Stimulated activated CD8-positive, alpha-beta memory T cell treated with anti-CD3 and anti-CD28 coated beads, Interleukin-2, amount 100 ng/mL, for 1 hour (primary cell): Measurements from ENCODE around the gene KCNMA1.

Source experiments
- DNase-seq, 2 donors: peaks; one replicate each; pipeline ENCODE4 v3.0.0-alpha.2; 2020; ENCODE audit warnings: low read depth in 2 of 2

The KCNMA1 gene

DNA sequence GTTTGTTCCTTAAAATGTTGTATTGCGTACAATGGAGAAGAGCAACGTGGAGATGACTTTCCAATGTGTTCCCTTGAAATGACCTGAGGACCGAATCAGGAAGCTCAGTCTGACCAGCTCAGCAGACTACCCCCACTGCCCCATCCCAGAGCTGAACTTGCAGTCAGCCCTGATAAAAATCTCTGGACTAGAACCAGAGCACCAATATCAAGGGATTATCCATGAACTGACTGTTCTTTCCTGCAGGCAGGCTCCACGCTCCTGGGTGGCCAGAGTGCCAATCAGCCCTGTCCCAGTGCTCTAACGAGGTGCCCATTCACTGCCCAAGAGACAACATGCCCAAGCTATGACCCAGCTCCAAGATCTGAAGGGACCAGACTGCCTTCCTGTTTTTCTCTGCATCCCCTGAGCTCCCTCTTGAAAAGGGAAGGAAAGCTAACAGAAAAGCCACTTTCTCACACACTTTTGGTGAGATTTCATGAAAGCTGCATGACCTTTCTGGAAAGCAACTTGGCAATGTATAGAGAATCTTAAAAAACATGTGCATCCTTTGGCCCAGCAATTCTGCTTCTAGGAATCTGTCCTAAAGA is 130.2 kb downstream of the KCNMA1 start:
- no peak for DNase-seq

DNA sequence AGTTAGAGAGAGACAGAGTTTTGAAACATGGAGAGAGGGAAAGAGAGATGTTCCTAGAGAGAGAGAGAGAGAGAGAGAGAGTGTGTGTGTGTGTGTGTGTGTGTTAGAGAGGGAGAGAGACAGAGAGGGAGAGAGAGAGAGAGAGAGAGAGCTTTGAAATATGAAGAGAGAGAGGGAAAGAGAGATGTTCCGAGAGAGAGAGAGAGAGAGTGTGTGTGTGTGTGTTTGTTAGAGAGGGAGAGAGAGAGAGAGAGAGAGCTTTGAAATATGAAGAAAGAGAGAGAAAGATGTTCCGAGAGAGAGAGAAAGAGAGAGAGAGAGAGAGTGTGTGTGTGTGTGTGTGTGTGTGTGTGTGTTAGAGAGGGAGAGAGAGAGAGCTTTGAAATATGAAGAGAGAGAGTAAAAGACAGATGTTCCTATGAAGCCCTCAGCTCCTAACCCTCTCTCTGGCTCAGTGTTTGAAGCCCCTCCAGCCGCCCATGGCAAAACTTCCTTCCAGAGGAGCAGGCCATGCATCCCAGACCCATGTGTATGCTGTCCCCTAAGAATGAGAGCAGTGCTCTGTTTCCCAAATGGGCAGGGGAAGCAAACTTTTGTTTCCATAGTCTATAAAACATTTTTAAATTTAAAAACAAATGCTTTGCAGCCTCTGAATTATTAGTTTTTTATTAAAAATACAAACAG is 130.9 kb downstream of the KCNMA1 start:
- no peak for DNase-seq

DNA sequence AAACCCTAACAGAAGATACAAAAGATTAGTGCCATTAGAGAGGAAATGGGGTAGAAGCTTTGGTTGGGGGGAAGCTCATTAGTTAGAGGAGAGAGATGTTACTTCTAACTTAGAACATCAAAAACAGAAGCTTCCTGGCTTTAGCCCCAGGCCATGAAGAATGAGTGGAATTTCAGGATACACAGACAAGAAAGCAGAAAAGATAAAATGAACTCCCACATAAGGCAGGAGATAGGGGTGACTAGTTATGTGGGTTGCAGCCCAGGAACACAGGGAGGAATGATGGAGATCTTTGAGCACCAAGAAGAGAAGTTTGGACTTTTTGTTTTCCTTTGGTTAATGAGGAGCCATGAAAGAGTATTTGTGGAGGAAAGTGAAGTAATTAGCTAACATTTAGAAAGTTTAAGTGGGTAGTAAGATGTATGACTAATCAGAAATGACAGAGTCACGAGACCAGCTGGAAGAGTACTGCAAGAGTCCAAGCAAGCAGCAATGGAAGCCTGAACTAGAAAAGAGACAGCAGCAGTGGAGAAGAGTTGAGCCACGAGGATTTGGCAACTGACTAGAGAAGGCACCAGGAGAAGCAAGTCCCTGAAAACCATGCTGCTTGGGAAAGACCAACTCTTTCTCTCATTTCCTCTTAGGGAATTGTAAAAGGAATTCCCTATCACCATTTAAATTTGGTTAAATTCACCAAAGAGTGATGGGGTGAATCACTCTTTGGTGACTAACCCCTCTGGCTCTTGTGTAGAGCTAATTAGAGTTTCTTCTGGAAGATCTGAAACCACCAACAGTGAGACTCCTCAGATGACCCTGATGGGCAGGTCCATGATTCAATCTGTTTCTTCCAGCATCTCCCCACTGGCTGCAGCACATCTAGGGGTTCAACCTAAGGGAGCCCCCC is 131.9 kb downstream of the KCNMA1 start:
- DNase-seq = no peak

DNA sequence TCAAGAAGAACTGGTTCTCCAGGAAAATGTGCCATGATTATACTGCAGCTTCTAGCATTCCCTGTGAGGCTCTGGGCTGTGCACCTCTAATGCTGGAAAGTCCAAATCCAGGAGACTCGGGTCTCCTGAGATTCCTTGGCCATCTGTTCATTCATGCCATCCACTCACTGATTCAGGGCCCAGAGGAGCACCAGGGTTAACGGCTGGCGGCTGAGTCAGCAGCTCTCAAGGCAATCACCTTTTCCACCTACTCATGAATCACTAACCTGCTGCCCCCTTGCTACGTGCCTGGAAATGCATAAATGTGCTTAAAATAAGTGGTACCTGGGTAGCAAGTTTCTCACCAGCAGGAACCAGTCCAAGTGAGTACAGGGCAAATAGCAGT is 132.7 kb downstream of the KCNMA1 start:
- DNase-seq = no peak

DNA sequence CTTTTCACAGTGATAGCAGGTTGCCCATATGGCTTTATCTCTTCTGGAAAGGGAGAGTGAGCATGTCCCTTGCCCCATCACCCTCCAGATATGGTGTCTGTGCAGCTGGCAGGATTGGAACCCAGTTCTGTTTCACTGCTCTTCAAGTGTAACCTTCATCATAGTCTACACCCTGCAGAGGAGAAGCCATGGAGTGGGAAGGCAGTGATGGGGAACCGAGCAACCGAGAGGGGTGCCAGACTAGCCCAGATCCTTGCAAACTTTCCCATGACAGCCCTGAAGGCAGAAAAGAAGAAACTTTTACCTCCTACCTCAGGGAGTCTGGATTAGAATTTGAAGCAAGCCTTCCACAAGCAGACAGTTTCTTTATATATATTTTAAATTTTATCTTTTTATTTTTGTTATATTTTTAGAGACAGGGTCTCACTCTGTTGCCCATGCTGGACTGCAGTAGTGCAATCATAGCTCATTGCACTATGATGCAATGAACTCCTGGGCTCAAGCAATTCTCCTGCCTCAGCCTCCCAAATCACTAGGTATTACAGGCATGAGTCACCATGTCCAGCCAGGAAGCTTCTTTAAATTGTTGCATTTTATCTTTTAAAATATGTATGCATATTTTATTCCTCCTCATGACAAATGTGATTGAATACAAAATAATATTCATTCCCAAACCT is 133.3 kb downstream of the KCNMA1 start:
- DNase-seq = no peak

DNA sequence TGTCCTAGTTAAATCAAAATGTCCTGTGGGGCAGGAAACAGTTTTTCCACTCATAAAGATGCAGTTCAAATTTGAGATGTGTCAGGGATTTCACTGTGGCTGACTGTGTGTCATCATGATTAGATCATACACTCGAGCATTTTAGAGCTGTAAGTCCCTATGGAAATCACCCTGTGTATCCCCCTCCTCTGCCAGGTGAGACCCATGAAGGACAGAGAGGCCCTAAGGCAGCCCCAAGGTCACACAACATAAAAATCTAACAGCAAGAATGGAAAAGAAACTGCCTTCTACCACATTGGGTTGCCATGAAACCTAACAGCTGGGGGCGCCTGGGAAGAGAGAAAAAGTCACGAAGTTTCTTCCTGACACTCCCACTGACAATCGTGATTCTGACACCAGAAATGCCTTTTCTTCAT is 135.8 kb downstream of the KCNMA1 start:
- DNase-seq = no peak

DNA sequence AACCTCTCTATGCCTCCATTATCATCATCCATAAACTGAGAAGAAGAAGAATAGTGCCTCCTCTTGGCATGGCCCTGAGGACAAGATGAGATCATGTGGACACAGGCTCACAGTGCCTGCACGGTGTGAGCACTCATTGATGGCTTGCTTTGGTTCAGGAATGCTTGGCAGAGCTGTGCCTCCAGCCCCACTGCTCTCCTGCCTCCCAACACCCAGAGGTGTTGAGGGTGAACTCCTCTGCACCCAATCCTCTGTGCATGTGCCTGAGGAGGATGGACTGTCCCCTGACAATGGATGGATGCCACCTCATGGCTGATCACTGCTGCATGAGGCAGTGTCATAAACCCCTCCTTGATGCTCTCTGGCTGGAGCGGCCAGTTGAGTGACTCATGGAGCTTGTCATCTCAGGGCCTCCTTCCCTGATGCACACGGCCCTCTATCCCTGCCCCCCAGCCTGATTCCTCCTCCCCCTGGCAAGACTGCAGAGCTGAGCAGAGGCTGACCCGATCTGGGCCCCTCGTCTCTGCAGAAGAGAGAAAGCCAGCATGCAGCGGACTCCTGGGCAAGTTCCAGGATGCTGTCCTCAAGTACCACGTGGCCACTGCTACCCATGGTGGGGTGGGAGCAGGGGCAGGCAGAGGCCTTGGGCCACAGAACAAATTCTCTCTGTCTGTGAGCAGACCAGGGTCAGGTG is 136.3 kb downstream of the KCNMA1 start:
- no peak for DNase-seq

DNA sequence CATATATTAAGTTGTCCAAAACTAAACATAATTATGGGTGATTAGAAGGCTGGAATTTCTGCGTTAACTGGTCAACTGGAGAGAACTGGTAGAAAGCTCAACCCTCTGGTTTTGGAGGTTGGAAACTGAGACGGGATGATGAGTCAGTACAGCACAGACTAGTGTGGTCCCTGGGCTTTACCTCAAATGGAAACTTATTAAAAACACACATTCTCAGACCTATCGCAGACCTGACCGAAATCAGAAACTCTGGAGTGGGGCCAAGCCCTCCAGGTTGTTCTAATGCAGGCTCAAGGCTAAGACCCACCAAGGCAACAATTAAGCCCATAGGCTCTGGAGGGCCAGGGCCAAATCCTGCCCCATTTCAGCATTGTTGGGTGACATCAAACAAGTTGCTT is 136.9 kb downstream of the KCNMA1 start:
- no peak for DNase-seq

DNA sequence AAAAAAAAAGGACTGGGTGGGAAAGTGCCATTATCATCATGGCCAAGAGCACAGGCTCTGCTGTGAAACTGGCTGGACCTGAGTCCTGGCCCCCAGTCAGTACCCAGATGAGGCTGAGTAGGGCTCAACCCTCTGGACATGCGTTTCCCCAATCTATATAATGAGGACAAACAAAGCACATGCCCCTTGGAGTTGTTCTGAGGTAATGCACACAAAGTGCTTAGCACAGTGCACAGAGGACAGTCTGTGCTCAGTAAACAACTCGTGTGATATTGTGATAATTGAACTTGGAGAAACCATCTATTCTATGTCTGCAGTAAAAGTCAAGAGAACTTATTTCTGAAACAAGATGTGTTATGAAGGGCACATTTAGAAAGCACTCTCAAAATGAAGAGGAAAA is 138.8 kb downstream of the KCNMA1 start:
- DNase-seq = no peak

DNA sequence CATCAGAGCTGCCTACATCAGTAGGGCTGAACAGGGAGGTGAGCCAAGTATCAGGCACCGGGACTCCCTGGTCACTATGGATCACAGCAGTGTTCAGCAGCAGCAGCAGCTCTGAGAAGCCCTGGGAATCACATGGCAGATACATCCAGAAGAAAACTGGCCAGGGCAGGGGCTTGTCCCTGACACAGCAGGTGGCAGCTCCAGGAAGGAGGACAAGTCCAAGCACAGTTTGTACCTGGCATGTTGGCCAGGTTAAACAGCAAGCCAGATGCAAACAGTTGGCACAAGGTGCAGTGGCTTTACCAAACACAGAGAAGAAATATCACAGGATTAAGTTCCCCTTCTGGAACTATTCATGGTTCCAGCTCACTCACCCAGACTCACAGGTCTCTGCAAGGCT is 139.4 kb downstream of the KCNMA1 start:
- DNase-seq = no peak

DNA sequence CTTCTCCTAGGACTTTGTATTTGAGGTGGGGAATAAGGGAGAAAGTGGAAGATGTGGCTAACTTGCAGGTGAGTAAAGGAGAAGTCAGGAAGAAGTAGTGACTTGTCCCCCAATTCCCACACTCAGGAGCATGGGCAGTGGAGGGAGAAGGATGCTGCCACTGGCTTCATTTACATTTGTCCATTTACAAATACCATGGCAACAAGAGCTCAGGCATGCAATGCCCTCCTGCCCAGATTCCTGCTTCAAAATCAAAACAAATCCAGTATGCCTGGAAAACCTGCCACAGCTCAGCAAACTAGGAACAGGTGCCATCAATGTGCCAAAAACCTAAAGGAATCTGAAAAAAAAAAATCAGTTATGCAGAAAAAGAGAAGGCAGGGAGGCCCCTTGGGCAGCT is 139.9 kb downstream of the KCNMA1 start:
- DNase-seq = no peak

DNA sequence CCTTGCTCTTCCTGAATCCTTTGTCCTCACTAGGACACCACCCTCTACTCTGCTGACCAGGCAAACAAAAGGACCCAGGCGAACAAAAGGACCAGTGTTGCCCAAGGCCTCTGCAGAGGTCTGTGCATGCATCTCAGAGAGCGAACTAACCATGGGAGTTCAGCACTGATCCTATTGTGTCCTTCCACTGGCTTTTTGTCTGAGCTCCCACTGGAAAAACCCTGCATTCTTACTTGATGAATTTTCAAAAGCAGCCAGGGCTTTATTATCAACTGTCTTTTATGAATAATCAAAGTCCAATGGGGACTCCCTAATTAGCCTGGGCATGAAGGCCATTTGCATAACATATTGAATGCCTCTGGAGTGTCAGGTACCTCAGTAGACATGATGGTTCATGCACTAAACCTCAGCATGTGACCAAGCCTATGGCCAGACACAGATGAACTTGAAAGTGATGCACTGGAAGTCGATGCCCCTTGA is 140.6 kb downstream of the KCNMA1 start:
- DNase-seq = no peak

DNA sequence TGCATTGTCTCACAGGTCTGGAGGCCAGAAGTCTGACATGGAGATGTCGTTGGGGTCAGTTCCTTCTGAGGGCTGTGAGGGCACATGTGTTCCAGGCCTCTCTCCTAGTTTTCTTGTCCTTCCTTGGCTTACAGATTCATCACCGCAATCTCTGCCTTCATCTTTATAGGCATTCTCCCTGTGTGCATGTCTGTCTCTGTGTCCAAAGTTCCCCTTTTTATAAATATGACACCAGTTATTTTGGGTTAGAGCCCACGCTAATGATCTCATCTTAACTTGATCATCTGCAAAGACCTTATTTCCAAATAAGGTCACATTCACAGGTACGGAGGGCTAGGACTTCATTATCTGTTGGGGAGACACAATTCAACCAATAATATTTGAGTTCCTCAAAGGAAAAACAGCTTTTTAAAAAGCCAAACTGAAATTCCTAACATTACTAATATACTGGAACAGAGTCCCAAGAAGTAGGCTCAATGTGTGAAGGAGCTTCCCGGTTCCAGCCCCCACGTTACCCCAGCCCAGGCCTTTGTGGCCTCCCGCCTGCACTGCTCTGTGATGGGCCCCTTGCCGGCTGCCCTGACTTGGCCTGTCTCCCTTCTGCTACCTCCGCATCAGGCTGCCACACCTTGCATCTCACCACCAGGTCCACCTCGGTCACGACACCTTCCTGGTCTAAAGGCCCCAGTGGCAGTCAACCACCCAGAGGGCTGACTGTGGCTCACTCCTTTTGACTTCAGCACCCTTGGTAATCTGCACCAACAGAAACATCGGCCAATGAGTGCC is 142.7 kb downstream of the KCNMA1 start:
- no peak for DNase-seq

DNA sequence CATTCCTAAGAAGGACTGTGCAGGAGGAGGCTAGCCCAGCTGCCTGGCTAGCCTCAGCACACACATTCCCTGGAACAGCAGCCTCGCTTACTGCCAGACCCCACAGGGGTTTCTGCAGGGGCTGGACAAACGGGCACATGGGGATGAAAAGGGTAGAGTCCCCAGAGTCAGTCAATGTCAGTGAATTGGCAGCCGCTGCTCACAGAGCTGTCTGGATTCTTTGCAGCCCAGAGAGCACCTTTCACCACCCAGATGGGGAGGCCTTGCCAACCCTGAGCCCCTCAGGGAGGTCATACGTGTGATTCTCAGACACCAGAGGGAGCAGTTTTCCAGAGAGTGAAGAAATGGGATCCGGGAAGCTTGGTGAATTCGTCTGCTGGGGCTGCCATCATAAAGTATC is 143.3 kb downstream of the KCNMA1 start:
- no peak for DNase-seq

DNA sequence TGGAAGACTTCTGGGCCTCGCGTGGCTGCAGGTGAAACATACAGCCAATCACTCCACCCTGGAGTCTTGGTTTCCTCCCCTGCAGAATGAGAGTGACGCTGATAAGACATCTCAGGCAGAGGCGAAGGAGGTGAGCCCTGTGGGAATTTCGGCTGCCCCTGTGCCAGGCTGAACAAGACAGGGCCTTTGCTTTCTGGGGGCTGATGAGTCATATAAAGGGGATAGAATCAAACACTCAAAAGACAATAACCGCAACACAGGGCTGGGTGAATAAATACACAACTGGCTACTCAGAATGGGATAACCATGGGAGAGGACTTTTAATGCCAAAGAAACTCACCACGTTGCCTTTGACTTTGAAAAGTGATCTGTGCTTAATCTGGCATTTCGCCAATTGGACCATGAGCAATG is 143.8 kb downstream of the KCNMA1 start:
- no peak for DNase-seq

DNA sequence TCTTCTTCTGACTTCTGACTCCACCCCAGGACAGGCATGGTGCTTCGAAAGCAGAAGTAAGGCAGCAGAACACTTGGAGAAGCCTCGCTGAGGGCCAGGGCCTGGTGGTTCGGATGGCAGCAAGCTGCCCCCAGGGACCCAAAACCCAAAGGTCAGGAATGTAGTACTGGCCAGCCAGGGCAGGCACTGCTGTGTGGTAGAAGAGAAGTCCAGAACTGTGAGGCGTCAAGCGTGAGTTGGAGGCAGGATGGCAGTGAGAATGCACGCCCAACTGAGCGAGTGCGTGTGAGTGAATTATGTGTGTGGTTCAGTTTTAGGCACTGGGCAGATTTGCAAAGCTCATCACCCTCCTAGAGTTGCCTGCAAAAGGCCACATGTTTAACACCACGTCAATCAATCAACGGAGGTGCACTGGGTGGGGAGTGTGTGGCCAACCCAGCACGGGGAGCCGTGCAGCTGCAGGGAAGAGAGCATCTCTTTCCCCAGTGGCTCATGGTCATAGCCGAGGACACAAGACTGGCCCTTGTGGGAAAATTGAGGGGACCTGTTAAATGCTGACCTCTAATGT is 144.3 kb downstream of the KCNMA1 start:
- no peak for DNase-seq

DNA sequence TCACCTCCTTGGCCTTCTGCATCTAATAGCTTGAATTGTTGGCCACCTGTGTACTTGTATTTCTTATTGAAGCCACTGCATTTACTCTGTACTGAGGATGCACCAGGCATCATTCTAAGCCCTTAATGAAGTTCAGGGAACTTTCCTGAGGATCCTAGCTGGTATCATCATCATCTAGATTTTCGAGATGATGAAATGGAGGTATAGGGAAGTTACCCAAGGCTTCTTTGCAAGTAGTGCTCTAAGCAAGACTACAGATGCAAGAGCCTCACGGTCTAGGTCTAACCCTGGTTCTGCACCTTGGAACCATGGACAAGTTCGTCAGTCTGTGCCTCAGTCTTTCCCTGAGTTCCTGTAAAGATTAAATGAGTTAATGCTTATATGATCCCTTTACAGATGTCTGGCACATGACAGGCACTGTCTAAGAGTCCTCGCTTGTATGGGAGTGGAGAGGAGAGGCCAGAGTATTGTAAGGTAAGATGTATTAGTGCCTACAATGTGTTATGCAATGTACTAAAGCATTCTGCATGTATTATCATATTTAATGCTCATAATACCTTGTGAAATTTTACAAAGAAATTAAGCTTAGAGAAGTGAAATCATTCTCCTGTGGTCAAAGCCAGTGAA is 145.1 kb downstream of the KCNMA1 start:
- DNase-seq = no peak

DNA sequence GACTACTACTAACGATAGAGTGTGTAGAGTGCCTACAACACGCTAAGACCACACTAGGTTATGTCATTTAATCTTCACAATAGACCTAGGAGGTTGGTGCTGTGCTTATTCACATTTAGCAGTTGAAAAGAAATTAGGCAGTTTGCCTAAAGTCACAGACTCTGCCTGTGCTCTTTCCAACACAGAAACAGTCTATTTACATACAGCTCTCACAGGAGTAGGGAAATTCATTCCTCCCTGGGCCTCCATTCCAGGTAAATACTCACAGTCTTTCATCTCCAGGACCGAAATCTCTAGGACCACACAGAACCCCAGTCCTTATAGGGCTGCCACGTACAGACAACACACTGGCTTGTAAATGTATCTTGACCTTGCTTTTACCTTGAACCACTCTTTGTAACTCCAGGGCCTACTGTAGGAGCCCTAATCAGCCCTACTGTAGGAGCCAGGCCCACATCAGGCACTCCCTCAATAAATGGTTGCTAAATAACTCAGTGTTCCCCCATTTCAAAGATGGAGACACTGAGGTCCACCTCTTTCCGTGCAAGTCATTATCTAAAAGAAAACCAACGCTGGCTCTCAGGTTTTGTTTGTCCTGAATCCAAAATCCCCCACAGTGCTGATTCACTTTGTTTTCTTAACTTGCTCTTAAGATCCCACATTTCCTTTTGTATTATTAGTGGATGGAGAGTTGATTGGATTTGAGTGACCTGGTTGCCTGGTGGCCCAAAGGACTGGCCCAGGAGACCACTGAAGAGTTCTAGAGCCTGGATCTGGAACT is 146.9 kb downstream of the KCNMA1 start:
- DNase-seq = no peak

DNA sequence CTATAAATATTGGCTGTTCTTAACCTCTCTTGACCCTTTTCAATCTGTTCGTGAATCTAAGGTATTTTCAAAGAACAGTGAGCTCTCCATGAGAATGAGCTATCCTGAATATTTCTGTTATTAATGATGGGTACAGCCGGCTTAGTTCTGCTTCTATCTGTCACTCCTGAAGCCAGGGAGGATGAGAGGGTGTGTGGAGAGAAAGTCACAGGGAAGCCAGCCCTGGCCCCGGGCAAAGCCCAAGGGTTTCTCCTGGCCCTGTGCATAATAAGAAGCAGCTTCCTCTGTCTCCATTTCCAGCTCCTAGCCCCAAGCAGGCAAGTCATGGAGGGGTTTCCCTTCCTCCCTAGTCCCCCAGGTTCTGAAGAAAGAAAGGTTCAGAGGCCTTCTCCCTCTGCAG is 151.1 kb downstream of the KCNMA1 start:
- no peak for DNase-seq
